Measurements from ENCODE around the gene DMRTA2. TPM values are rescaled to one million over a fixed set of nuclear protein-coding genes. Genes with fewer than 3 reads are reported as not detected.
"Not testable (repeated sequence)": the region's sequence is repeated elsewhere in the genome, so short reads cannot be mapped to it uniquely, and the experiment has no call there.

DMRTA2 gene
- total and polyA plus RNA-seq, 4 donors = 0.05 to 0.61 TPM; not detected in 2

GRCh38 chr1:50412813-50413476, 10.3 kb downstream of the DMRTA2 start:
- peaks cover 26% of the 10 kb centered on the region for H3K4me1 ChIP-seq (ENCODE audit: control insufficient read depth, insufficient read depth, low read length)
- no peak overlapping the region for H3K27ac ChIP-seq (ENCODE audit: low read depth, low read length)
- peaks cover 1% of the 10 kb centered on the region for H3K9me3 ChIP-seq (ENCODE audit: control insufficient read depth, insufficient read depth, low read length)
- H3K27me3 ChIP-seq (ENCODE audit: control insufficient read depth, insufficient read depth, low read length) = peaks cover 62% of the 10 kb centered on the region
- no peaks in the 10 kb centered on the region for H3K36me3 ChIP-seq (ENCODE audit: control insufficient read depth, insufficient read depth, low read length)
- WGBS (ENCODE audit: insufficient coverage) = 86% methylated on average over 1 of the region's 1 CpG
- DNase-seq (ENCODE audit: low read depth in 4 of 6, low spot score in 6 of 6) = no peak
- no peak overlapping the region for H3K4me3 ChIP-seq (ENCODE audit: low read depth, low read length)

- H3K27ac ChIP-seq (ENCODE audit: low read depth, low read length) = no peak overlapping the region
- WGBS (ENCODE audit: insufficient coverage) = 100% methylated on average over 1 of the region's 4 CpGs
- H3K36me3 ChIP-seq (ENCODE audit: control insufficient read depth, insufficient read depth, low read length) = no peaks in the 10 kb centered on the region
- H3K27me3 ChIP-seq (ENCODE audit: control insufficient read depth, insufficient read depth, low read length) = no peaks in the 10 kb centered on the region
- no peak for DNase-seq (ENCODE audit: low read depth in 4 of 6, low spot score in 6 of 6)
- H3K9me3 ChIP-seq (ENCODE audit: control insufficient read depth, insufficient read depth, low read length) = peaks cover 1% of the 10 kb centered on the region
- H3K4me1 ChIP-seq (ENCODE audit: control insufficient read depth, insufficient read depth, low read length) = no peaks in the 10 kb centered on the region
- H3K4me3 ChIP-seq (ENCODE audit: low read depth, low read length) = no peak overlapping the region
These were observed 17.4 kb downstream of the DMRTA2 start for GRCh38 chr1:50405814-50406213.

GRCh38 chr1:50393522-50394120, 29.6 kb downstream of the DMRTA2 start:
- H3K27ac ChIP-seq (ENCODE audit: low read depth, low read length) = no peak overlapping the region
- DNase-seq (ENCODE audit: low read depth in 4 of 6, low spot score in 6 of 6) = no peak
- no peaks in the 10 kb centered on the region for H3K27me3 ChIP-seq (ENCODE audit: control insufficient read depth, insufficient read depth, low read length)
- peaks cover 3% of the 10 kb centered on the region for H3K9me3 ChIP-seq (ENCODE audit: control insufficient read depth, insufficient read depth, low read length)
- no CpG with 5 or more reads among the region's 2 CpGs for WGBS (ENCODE audit: insufficient coverage)
- H3K4me1 ChIP-seq (ENCODE audit: control insufficient read depth, insufficient read depth, low read length) = no peaks in the 10 kb centered on the region
- no peak overlapping the region for H3K4me3 ChIP-seq (ENCODE audit: low read depth, low read length)
- no peaks in the 10 kb centered on the region for H3K36me3 ChIP-seq (ENCODE audit: control insufficient read depth, insufficient read depth, low read length)

GRCh38 chr1:50381551-50381950, 41.7 kb downstream of the DMRTA2 start:
- not testable (repeated sequence) for DNase-seq (ENCODE audit: low read depth in 4 of 6, low spot score in 6 of 6); H3K36me3 ChIP-seq (ENCODE audit: control insufficient read depth, insufficient read depth, low read length); H3K9me3 ChIP-seq (ENCODE audit: control insufficient read depth, insufficient read depth, low read length); H3K4me1 ChIP-seq (ENCODE audit: control insufficient read depth, insufficient read depth, low read length); H3K27ac ChIP-seq (ENCODE audit: low read depth, low read length); H3K27me3 ChIP-seq (ENCODE audit: control insufficient read depth, insufficient read depth, low read length); H3K4me3 ChIP-seq (ENCODE audit: low read depth, low read length)
- WGBS (ENCODE audit: insufficient coverage) = 89% methylated on average over 3 of the region's 33 CpGs

- 100% methylated on average over 1 of the region's 2 CpGs for WGBS (ENCODE audit: insufficient coverage)
- H3K36me3 ChIP-seq (ENCODE audit: control insufficient read depth, insufficient read depth, low read length) = no peaks in the 10 kb centered on the region
These were observed 44.5 kb downstream of the DMRTA2 start for GRCh38 chr1:50378770-50379169.

GRCh38 chr1:50373532-50373931, 49.7 kb downstream of the DMRTA2 start:
- H3K36me3 ChIP-seq (ENCODE audit: control insufficient read depth, insufficient read depth, low read length) = no peaks in the 10 kb centered on the region
- WGBS (ENCODE audit: insufficient coverage) = no CpG with 5 or more reads among the region's 1 CpG
- no peaks in the 10 kb centered on the region for H3K27me3 ChIP-seq (ENCODE audit: control insufficient read depth, insufficient read depth, low read length)
- no peak overlapping the region for H3K27ac ChIP-seq (ENCODE audit: low read depth, low read length)
- no peak overlapping the region for H3K4me3 ChIP-seq (ENCODE audit: low read depth, low read length)
- no peaks in the 10 kb centered on the region for H3K9me3 ChIP-seq (ENCODE audit: control insufficient read depth, insufficient read depth, low read length)
- DNase-seq (ENCODE audit: low read depth in 4 of 6, low spot score in 6 of 6) = no peak
- peaks cover 3% of the 10 kb centered on the region for H3K4me1 ChIP-seq (ENCODE audit: control insufficient read depth, insufficient read depth, low read length)

More at GRCh38 chr1:50378770-50379169, 44.5 kb downstream of the DMRTA2 start:
- Histone ChIP-seq H3K27me3 (ENCODE audit: control insufficient read depth, insufficient read depth, low read length) (no peaks in the 10 kb centered on the region), H3K9me3 (ENCODE audit: control insufficient read depth, insufficient read depth, low read length) (no peaks in the 10 kb centered on the region), H3K4me3 (ENCODE audit: low read depth, low read length) (no peak overlapping the region), H3K27ac (ENCODE audit: low read depth, low read length) (no peak overlapping the region), H3K4me1 (ENCODE audit: control insufficient read depth, insufficient read depth, low read length) (no peaks in the 10 kb centered on the region)
- DNase-seq (ENCODE audit: low read depth in 4 of 6, low spot score in 6 of 6) = no peak

GRCh38 chr1:50371749-50372148, 51.5 kb downstream of the DMRTA2 start:
- DNase-seq (ENCODE audit: low read depth in 4 of 6, low spot score in 6 of 6) = no peak
- Histone ChIP-seq H3K4me1 (ENCODE audit: control insufficient read depth, insufficient read depth, low read length) (peaks cover 8% of the 10 kb centered on the region), H3K9me3 (ENCODE audit: control insufficient read depth, insufficient read depth, low read length) (no peaks in the 10 kb centered on the region), H3K27ac (ENCODE audit: low read depth, low read length) (no peak overlapping the region), H3K4me3 (ENCODE audit: low read depth, low read length) (no peak overlapping the region), H3K36me3 (ENCODE audit: control insufficient read depth, insufficient read depth, low read length) (no peaks in the 10 kb centered on the region), H3K27me3 (ENCODE audit: control insufficient read depth, insufficient read depth, low read length) (peaks cover 16% of the 10 kb centered on the region)
- WGBS (ENCODE audit: insufficient coverage) = 81% methylated on average over 3 of the region's 3 CpGs

- no peaks in the 10 kb centered on the region for H3K36me3 ChIP-seq (ENCODE audit: control insufficient read depth, insufficient read depth, low read length)
- H3K4me1 ChIP-seq (ENCODE audit: control insufficient read depth, insufficient read depth, low read length) = peaks cover 8% of the 10 kb centered on the region
- no peaks in the 10 kb centered on the region for H3K9me3 ChIP-seq (ENCODE audit: control insufficient read depth, insufficient read depth, low read length)
- no peak overlapping the region for H3K4me3 ChIP-seq (ENCODE audit: low read depth, low read length)
- 91% methylated on average over 4 of the region's 7 CpGs for WGBS (ENCODE audit: insufficient coverage)
- H3K27me3 ChIP-seq (ENCODE audit: control insufficient read depth, insufficient read depth, low read length) = peaks cover 16% of the 10 kb centered on the region
- H3K27ac ChIP-seq (ENCODE audit: low read depth, low read length) = no peak overlapping the region
- no peak for DNase-seq (ENCODE audit: low read depth in 4 of 6, low spot score in 6 of 6)
These were observed 53.4 kb downstream of the DMRTA2 start for GRCh38 chr1:50369830-50370229.

- H3K36me3 ChIP-seq (ENCODE audit: control insufficient read depth, insufficient read depth, low read length) = no peaks in the 10 kb centered on the region
- H3K4me1 ChIP-seq (ENCODE audit: control insufficient read depth, insufficient read depth, low read length) = peaks cover 8% of the 10 kb centered on the region
- no peak overlapping the region for H3K4me3 ChIP-seq (ENCODE audit: low read depth, low read length)
- H3K27ac ChIP-seq (ENCODE audit: low read depth, low read length) = no peak overlapping the region
- no peaks in the 10 kb centered on the region for H3K9me3 ChIP-seq (ENCODE audit: control insufficient read depth, insufficient read depth, low read length)
- DNase-seq (ENCODE audit: low read depth in 4 of 6, low spot score in 6 of 6) = no peak
- H3K27me3 ChIP-seq (ENCODE audit: control insufficient read depth, insufficient read depth, low read length) = peaks cover 16% of the 10 kb centered on the region
- WGBS (ENCODE audit: insufficient coverage) = 96% methylated on average over 4 of the region's 5 CpGs
These were observed 54.1 kb downstream of the DMRTA2 start for GRCh38 chr1:50369008-50369634.
